HCT116 (cell line): ENCODE results near the gene SPARCL1. TPM values are rescaled to one million over a fixed set of nuclear protein-coding genes. Genes with fewer than 3 reads are reported as not detected.

Source experiments
- ATAC-seq: fragments of 200-7000 bp; cut with Tn5 transposase; 2 replicates; pipeline ENCODE4 v1.9.1; 2020; ENCODE audit warnings: mild to moderate bottlenecking, moderate library complexity
- BruUV-seq: library from RNA; stranded (reverse); fragments of 400-500 nt; replicated peaks from 2 replicates; lab custom pipeline; 2021; lab: Mats Ljungman, UMichigan
- CTCF ChIA-PET: fragments of 300-600 bp; sonication (Branson Sonifier 250); formaldehyde crosslinking; loops from one replicate; lab custom pipeline; 2021; ENCODE audit warnings: antibody characterized with exemption; lab: Charles Lee
- POLR2A ChIA-PET: fragments of 300-600, 350-600 bp; sonication (Branson Sonifier 250); formaldehyde crosslinking; loops from one replicate; lab custom pipeline; 2021; ENCODE audit warnings: antibody characterized with exemption; lab: Charles Lee
- RAD21 ChIA-PET, 2 experiments: fragments of 300-600 bp; sonication (Branson Sonifier 250); formaldehyde crosslinking; loops; one replicate each; lab custom pipeline; 2023; ENCODE audit warnings: low total read pairs in 2 of 2; ENCODE audit not compliant: uncharacterized antibody in 2 of 2, unreplicated experiment in 2 of 2, low non-redundant PET in 1 of 2; lab: Charles Lee
- DNase-seq: peaks from one replicate; pipeline ENCODE4 v3.0.0-alpha.2; 2010; ENCODE audit warnings: low read depth, low spot score
- H2AFZ ChIP-seq: fragments of 200-600 bp; shearing (Covaris generic), sonication (generic); 2 replicates; pipeline ENCODE4 v1.6.1; 2017; ENCODE audit warnings: low read depth, mixed run types, mixed read lengths, antibody characterized with exemption, low read length; ENCODE audit not compliant: poor library complexity, severe bottlenecking
- H3K27ac ChIP-seq: 2 replicates; pipeline ENCODE4 v1.5.1; 2012; ENCODE audit warnings: low read depth, low read length
- H3K27me3 ChIP-seq: fragments of 200-600 bp; sonication (generic); 2 replicates; pipeline ENCODE4 v1.6.1; 2016; ENCODE audit warnings: mixed run types, low read length, mixed read lengths; ENCODE audit not compliant: insufficient read depth
- H3K36me3 ChIP-seq, 2 experiments: fragments of 200-500 bp in 1 of 2; fragments of 200-600 bp in 1 of 2; sonication (Bioruptor generic) in 1 of 2; sonication (generic) in 1 of 2; 2 replicates each; pipeline versions ENCODE4 v1.5.1 to v1.6.1; 2014 to 2016; ENCODE audit warnings: low read length in 2 of 2, inconsistent platforms in 1 of 2, mixed read lengths in 1 of 2, mixed run types in 1 of 2; ENCODE audit not compliant: insufficient read depth in 2 of 2, control insufficient read depth in 1 of 2
- H3K4me1 ChIP-seq, 2 experiments: fragments of 200-600 bp in 1 of 2; sonication (generic) in 1 of 2; 2 replicates each; pipeline versions ENCODE4 v1.5.1 to v1.6.1; 2012 to 2017; ENCODE audit warnings: low read length in 2 of 2, inconsistent platforms in 1 of 2, mild to moderate bottlenecking in 1 of 2, mixed read lengths in 1 of 2, mixed run types in 1 of 2, moderate library complexity in 1 of 2; ENCODE audit not compliant: insufficient read depth in 2 of 2, control insufficient read depth in 1 of 2
- H3K4me2 ChIP-seq: fragments of 200-600 bp; sonication (generic); 2 replicates; pipeline ENCODE4 v1.6.1; 2017; ENCODE audit warnings: mixed run types, low read length, mixed read lengths
- H3K4me3 ChIP-seq, 2 experiments: fragments of 200-600 bp in 1 of 2; sonication (generic) in 1 of 2; replicated peaks in 1 of 2; 2 replicates each; pipeline ENCODE4 v1.5.1; 2011 to 2016; ENCODE audit warnings: low read length in 2 of 2, control low read depth in 1 of 2, low read depth in 1 of 2, mild to moderate bottlenecking in 1 of 2, mixed read lengths in 1 of 2, mixed run types in 1 of 2
- H3K79me2 ChIP-seq: fragments of 200-600 bp; sonication (generic); 2 replicates; pipeline ENCODE4 v1.6.1; 2017; ENCODE audit warnings: mild to moderate bottlenecking, mixed run types, low read length, moderate library complexity, mixed read lengths; ENCODE audit not compliant: insufficient read depth
- H3K9ac ChIP-seq: fragments of 200-600 bp; sonication (generic); 2 replicates; pipeline ENCODE4 v1.6.1; 2016; ENCODE audit warnings: low read length, mixed read lengths
- H3K9me2 ChIP-seq: fragments of 200-600 bp; sonication (generic), shearing (Covaris generic); 2 replicates; pipeline ENCODE4 v1.6.1; 2017; ENCODE audit warnings: mixed run types, mild to moderate bottlenecking, moderate library complexity; ENCODE audit not compliant: insufficient read depth
- H3K9me3 ChIP-seq, 2 experiments: fragments of 200-500 bp in 1 of 2; fragments of 200-600 bp in 1 of 2; sonication (Bioruptor generic) in 1 of 2; sonication (generic) in 1 of 2; 2 replicates each; pipeline ENCODE4 v1.6.1; 2014 to 2017; ENCODE audit warnings: low read length in 2 of 2, mixed read lengths in 2 of 2, inconsistent platforms in 1 of 2, low read depth in 1 of 2, mild to moderate bottlenecking in 1 of 2, mixed run types in 1 of 2, moderate library complexity in 1 of 2; ENCODE audit not compliant: control insufficient read depth in 1 of 2, insufficient read depth in 1 of 2
- H4K20me1 ChIP-seq: fragments of 200-600 bp; sonication (generic), shearing (Covaris generic); 2 replicates; pipeline ENCODE4 v1.6.1; 2017; ENCODE audit warnings: mixed run types, mild to moderate bottlenecking, moderate library complexity; ENCODE audit not compliant: insufficient read depth
- ATF3 ChIP-seq: IDR thresholded peaks from 2 replicates; pipeline ENCODE4 v1.6.1; 2012
- CTCF ChIP-seq, 3 experiments: fragments of 200-600 bp in 1 of 3; sonication (generic) in 1 of 3; IDR thresholded peaks in 2 of 3; conservative IDR thresholded peaks in 1 of 3; 2 replicates each; pipeline ENCODE4 v1.5.1; 2012 to 2017; ENCODE audit warnings: low read depth in 2 of 3, low read length in 2 of 3, antibody characterized with exemption in 1 of 3, borderline replicate concordance in 1 of 3, control low read depth in 1 of 3, mild to moderate bottlenecking in 1 of 3, mixed read lengths in 1 of 3, mixed run types in 1 of 3, moderate library complexity in 1 of 3; ENCODE audit not compliant: insufficient read depth in 1 of 3
- EGR1 ChIP-seq: IDR thresholded peaks from 2 replicates; pipeline ENCODE4 v1.6.1; 2012; ENCODE audit warnings: low read depth
- ELF1 ChIP-seq: IDR thresholded peaks from 2 replicates; pipeline ENCODE4 v1.6.1; 2012; ENCODE audit warnings: low read depth, borderline replicate concordance
- FOSL1 ChIP-seq: IDR thresholded peaks from 2 replicates; pipeline ENCODE4 v1.6.1; 2012; ENCODE audit warnings: low read depth
- JUND ChIP-seq: IDR thresholded peaks from 2 replicates; pipeline ENCODE4 v1.6.1; 2012
- POLR2A ChIP-seq: IDR thresholded peaks from 2 replicates; pipeline ENCODE4 v1.7.0; 2011; ENCODE audit warnings: borderline replicate concordance; ENCODE audit not compliant: insufficient read depth, insufficient read length; ENCODE audit errors: extremely low read depth
- POLR2AphosphoS5 ChIP-seq: IDR thresholded peaks from 2 replicates; pipeline ENCODE4 v1.6.1; 2011; ENCODE audit warnings: mild to moderate bottlenecking, low read depth, low read length, moderate library complexity
- RAD21 ChIP-seq: IDR thresholded peaks from 2 replicates; pipeline ENCODE4 v1.6.1; 2012; ENCODE audit warnings: low read depth, mild to moderate bottlenecking
- TCF7L2 ChIP-seq: IDR thresholded peaks from 2 replicates; pipeline ENCODE4 v1.7.0; 2011; ENCODE audit warnings: borderline replicate concordance, inconsistent platforms; ENCODE audit not compliant: insufficient read depth, insufficient read length; ENCODE audit errors: extremely low read depth
- YY1 ChIP-seq: IDR thresholded peaks from 2 replicates; pipeline ENCODE4 v1.6.1; 2011; ENCODE audit warnings: low read length, low read depth, moderate library complexity, mild to moderate bottlenecking; ENCODE audit not compliant: insufficient replicate concordance; ENCODE audit errors: extremely low read depth
- intact Hi-C: fragments of 100-400 bp; cut with micrococcal nuclease; formaldehyde crosslinking; loops from 2 replicates; pipeline ENCODE4 v1.10.0; 2022
- total RNA-seq: library from RNA; stranded (reverse); gene quantifications from one replicate; pipeline ENCODE4 v1.2.1, GENCODE V29; 2021; ENCODE audit not compliant: unreplicated experiment
- TF ChIP-seq, protein P1 (sequence below): IDR thresholded peaks from 2 replicates; pipeline ENCODE4 v1.6.1; 2012
- TF ChIP-seq, protein P2 (sequence below): IDR thresholded peaks from 2 replicates; pipeline ENCODE4 v1.6.1; 2011; ENCODE audit warnings: mild to moderate bottlenecking, low read length, moderate library complexity; ENCODE audit not compliant: insufficient replicate concordance; ENCODE audit errors: extremely low read depth

The SPARCL1 gene
- total RNA-seq, 1 experiment from 2014 or later, result 0.96 TPM

DNA sequence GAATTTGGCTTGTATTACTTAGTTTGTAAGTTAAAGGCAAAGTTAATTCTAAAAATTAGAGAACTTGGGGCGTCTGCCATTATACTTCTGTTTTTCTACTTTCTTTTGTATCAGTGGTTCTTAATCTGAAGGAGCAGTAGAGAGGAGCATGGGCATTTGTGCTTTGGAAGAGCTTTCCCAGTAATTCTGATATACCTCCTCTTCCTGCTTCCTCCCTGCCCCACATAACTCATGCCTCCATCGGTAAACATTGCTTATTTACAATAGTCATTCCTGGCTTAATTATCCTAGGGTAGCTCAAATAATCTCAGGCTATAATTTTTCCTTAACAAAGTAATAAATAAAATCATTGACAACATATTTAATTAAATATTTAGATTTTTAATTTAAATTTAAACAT is 37.1 kb upstream of the SPARCL1 start (continued):
- TF ChIP-seq, protein P1, sequence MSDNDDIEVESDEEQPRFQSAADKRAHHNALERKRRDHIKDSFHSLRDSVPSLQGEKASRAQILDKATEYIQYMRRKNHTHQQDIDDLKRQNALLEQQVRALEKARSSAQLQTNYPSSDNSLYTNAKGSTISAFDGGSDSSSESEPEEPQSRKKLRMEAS, result no peak

- Histone ChIP-seq H3K9me3 (no peaks in the 10 kb centered on the region), H4K20me1 (no peaks in the 10 kb centered on the region), H3K79me2 (no peaks in the 10 kb centered on the region), H3K4me2 (no peak overlapping the region), H3K27me3 (no peaks in the 10 kb centered on the region), H3K9me2 (no peaks in the 10 kb centered on the region), H3K4me3 (no peak overlapping the region), H3K27ac (no peak overlapping the region), H3K36me3 (no peaks in the 10 kb centered on the region), H3K4me1 (no peaks in the 10 kb centered on the region), H3K9ac (no peak overlapping the region), H2AFZ (no peak overlapping the region)
- ChIA-PET POLR2A (no interaction called here), RAD21 (no interaction called here), CTCF (no interaction called here)
- intact Hi-C loops, result no loop called here
- TF ChIP-seq, protein P2, sequence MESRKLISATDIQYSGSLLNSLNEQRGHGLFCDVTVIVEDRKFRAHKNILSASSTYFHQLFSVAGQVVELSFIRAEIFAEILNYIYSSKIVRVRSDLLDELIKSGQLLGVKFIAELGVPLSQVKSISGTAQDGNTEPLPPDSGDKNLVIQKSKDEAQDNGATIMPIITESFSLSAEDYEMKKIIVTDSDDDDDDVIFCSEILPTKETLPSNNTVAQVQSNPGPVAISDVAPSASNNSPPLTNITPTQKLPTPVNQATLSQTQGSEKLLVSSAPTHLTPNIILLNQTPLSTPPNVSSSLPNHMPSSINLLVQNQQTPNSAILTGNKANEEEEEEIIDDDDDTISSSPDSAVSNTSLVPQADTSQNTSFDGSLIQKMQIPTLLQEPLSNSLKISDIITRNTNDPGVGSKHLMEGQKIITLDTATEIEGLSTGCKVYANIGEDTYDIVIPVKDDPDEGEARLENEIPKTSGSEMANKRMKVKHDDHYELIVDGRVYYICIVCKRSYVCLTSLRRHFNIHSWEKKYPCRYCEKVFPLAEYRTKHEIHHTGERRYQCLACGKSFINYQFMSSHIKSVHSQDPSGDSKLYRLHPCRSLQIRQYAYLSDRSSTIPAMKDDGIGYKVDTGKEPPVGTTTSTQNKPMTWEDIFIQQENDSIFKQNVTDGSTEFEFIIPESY, result no peak
- DNase-seq, result no peak
- no peak for ATAC-seq
- BruUV-seq, result no TSS peak
Measured at GRCh38 chr4:87565746-87566145, 36.6 kb upstream of the SPARCL1 start.

DNA sequence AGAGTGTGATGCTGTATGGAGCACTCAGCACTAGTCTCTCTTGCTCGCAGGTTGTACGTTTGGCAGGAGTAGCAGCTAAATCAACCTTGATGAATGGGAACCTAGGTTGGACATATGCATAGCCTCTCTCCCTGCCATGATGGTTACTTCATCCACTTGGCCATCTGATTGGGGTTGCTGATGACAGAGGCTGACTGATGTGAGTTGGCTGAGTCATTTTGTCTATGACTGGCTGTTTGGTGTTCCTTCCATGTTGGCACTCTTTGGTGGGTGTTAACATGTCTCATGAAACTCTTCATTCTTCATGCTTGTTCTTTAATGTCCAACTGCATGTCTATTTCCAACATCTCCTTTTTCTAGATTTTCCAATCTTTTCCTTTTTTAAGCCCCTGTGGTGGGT is 31.6 kb upstream of the SPARCL1 start:
- H3K36me3 ChIP-seq, result no peaks in the 10 kb centered on the region
- H3K9me3 ChIP-seq, result no peaks in the 10 kb centered on the region
- H4K20me1 ChIP-seq, result no peaks in the 10 kb centered on the region
- H3K79me2 ChIP-seq, result no peaks in the 10 kb centered on the region
- H3K4me1 ChIP-seq, result peaks cover 0 to 4% of the 10 kb centered on the region in 2 experiments; a peak in 1 of 4 replicates
- ChIA-PET CTCF (interaction anchor here (1.0 kb wide), 1 partner anchor 261 kb away, joined by 3 read pairs; no protein-coding TSS in a partner anchor), POLR2A (no interaction called here), RAD21 (no interaction called here)
- H3K4me3 ChIP-seq, result no peak overlapping the region
- H3K9me2 ChIP-seq, result no peaks in the 10 kb centered on the region
- no peak overlapping the region for H2AFZ ChIP-seq
- DNase-seq (no peak), ATAC-seq (no peak)
- no peak overlapping the region for H3K9ac ChIP-seq
- intact Hi-C loops, result no loop called here
- H3K27me3 ChIP-seq, result no peaks in the 10 kb centered on the region
- no TSS peak for BruUV-seq
- H3K27ac ChIP-seq, result no peak overlapping the region
- H3K4me2 ChIP-seq, result no peak overlapping the region
- TF ChIP-seq ATF3, result no peak
- TF ChIP-seq JUND, result no peak
- TF ChIP-seq POLR2A, result no peak
- TF ChIP-seq CTCF (IDR thresholded peaks at IDR 0.05 in 2 of 3, conservative IDR thresholded peaks at IDR 0.05 in 1 of 3; ENCODE audit: borderline replicate concordance in 1 of 3, insufficient read depth in 1 of 3, low read depth in 2 of 3, low read length in 2 of 3), result no peak
- no peak for TF ChIP-seq TCF7L2
- no peak for TF ChIP-seq RAD21
- TF ChIP-seq POLR2AphosphoS5, result no peak
- no peak for TF ChIP-seq EGR1
- no peak for TF ChIP-seq ELF1
- TF ChIP-seq YY1, result no peak
- no peak for TF ChIP-seq FOSL1
